Medulla oblongata (tissue), 1 donor: ENCODE measurements around the gene NBDY.

Source experiments
- DNase-seq: peaks from one replicate; pipeline ENCODE4 v3.0.0-alpha.2; 2015; ENCODE audit errors: extremely low spot score

Gene NBDY

DNA sequence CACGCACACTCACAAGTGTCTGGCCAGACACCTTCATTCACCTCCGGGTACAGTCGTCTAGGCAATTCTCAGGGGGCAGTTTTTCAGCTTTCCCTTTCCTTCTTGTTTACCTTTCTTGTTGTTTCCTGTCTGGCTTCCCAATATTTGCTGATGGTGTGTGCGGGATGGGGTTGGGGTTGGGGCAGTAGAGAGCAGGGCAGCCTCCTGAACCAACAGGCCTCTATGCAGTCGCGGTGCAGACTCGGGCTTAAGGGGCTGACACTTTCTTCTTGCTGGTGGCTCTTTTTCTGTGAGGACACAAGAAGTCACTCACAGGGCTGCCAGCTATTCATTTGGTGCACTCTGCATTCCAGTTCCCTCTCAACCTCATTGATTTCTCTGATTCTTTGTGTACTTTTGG, 56.4 kb downstream of the NBDY start:
- DNase-seq = no peak

DNA sequence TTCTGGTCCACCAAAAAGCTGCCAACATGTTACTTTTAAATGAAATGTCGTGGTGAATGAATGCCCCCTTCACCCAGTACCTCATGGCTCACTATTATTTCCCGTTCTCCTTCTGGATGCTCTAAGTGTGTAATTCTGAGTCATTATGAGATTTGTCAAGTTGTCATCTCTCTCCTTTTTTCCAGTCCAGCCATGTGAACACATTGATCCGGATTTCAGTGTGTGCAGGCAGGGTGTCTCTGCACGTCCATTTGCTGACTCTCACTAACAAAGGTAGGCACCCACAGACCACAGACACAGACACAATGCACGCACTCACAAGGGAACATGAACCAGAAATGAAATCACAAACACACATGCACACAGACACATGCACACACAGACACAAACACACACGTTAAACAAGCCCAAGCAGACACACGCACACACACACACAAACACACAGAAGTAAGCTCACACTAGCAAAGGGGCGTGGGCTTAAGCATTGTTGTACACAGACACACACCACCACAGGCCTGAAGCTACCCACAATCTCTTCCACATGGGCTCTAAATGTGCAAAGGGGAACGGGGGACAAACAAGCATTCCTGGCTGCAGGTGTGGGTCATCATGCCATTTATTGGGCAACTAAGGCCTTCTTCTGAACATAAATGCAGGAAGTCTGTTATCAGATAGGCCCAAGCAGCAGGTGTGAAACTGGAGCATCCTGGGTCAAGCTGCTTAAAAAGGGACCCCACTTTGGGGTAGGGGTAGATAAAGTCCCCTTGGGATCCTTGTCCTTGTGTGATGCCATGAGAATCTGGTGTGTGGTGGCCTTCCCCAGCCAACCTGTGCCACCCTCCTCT, 58.1 kb downstream of the NBDY start:
- DNase-seq = no peak

DNA sequence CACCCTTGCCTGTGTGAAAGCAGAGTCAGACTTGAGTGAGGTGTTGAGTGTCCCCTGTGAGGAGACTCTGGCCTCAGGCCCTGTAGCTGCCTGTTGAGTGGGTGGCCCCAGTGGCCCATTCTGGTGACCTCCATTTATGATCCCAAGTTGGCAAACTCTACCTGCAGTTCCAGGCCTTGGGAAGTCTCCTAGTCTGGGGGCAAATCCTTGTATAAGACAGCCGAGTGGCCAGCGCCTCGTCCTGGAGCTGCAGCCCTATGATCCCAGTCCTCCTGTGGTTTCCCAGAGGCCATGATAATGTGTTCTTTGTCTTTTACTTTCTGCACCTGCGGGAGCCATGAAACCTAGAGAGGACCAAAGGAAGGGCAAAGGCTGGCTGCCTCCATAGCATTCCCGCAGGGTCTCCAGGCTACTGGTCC, 58.7 kb downstream of the NBDY start:
- no peak for DNase-seq

DNA sequence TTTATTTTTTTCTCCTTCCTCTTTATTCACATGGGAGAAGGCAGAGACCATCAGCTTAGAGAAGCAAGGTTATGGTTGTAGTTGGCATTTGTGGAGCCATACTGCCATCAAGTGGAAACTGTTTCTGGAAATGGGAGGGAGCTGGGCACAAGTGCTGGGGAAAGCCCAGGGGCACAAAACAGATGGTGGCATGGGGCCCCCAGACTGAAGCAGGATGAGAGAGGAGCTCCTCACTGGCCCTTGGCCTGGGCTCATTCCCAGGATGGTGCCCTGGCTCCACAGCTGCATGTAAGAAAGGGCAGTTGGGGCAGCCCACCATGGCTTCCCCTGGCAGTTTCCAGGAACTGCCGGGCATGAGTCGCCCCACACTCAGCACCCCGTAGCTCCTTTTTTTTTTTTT, 59.2 kb downstream of the NBDY start:
- no peak for DNase-seq

DNA sequence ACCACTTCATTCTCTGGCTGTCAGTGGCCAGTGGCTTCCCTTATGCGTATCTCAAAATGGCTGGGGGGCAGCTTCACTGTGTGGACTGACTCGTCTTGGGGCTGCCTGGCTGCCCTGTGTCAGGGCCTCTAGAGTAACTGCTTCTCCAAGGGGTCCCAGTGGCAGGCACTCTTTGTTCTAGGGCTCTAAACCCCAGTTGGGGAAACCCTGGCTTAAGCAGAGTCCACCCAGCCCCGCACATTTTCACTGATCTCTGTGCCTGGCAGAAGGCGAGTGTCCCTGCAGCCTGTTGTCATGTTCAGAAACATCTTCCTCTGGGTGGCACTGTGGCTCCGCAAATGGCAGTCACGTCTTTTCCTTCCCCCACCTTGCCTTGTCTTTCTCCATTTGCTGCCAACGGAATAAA, 59.7 kb downstream of the NBDY start:
- no peak for DNase-seq

DNA sequence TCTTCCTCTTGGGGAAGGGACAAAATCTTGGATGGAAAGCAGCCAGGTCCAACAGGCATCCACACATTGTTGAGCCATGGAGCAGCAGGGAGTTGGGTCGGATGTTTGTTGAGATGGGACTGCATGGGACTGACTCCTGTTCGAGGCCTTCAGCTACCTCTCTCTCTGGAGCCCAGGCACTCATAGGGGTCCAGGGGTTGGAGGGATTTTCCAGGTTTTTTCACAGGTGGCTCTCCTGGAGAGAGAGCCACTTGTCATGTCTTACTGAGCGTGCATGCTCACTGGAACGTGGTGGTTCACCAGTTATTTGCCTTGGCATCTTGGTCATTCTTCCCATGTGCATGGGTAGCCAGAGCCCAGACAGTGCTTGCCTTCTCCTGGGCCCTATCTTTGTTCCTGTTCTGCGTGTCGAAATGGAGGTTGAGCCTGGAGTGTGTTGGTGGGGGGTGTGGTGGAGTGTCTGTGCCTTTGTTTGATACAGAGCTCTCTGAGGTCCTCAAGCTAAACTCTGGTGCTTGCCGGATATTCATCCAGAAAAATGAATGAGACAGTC, 60.6 kb downstream of the NBDY start:
- DNase-seq = no peak

DNA sequence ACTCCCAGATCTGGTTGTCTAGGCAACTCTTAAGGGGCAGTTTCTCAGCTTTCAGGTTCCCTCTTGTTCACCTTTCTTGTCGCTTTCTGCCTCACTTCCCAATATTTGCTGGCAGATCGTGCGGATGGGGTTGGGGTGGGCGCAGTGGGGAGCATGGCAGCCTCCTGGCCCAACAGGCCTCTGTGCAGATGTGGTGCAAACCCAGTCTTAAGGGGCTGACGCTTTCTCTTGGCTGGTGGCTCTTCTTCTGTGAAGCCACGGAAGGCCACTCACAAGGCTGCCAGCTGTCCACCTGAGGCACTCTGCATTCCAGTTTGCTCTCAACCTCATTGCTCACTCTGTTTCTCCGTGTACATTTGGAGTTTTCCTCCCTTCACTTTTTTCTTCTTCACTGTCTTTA, 61.7 kb downstream of the NBDY start:
- DNase-seq = no peak

DNA sequence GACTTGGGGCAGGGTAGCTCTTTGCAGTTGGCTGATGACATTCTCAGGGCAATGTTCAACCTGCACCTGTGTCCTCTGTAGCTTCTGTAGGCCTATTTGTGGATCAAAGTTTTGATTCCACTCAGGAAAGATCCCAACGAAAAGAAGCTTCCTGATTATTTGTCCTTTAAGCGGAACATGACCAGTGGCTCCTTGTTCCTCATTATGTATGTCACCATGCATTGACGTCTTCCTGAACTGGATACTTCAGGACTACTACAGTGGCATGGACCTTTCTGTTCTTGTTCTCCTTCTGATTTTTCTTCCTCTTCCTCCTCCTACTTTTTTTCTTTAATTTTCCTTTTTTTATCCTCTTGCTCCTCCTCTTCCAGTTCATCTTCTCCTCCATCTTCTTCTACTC, 62.4 kb downstream of the NBDY start:
- no peak for DNase-seq

DNA sequence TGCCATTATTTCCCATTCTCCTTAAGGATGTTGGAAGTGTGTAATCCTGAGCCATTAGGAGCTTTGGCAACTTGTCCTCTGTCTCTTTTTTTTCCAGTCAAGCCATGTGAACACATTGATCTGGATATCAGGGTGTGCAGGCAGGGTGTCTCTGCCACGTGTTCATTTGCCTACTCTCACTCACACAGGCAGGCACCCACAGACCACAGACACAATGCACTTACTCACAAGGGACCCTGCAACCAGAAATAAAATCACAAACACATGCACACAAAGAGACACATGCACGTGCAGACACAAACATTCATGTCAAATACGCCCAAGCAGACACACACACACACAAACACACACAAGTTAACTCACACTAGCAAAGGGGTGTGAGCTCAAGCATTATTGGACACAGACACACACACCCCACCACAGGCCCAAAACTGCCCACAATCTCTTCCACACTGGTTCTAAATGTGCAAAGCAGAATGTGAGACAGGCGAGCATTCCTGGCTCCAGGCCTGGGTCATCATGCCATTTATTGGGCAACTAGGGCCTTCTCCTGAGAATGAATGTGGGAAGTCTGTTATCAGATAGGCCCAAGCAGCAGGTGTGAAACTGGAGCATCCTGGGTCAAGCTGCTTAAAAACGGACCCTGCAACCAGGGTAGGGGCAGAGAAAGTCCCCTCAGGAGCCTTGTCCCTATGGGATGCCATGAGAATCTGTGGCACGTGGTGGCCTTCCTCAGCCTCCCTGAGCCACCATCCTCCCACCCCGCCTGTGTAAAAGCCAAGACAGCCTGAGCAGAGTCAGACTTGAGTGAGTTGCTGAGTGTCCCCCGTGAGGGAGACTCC, 63.4 kb downstream of the NBDY start:
- DNase-seq = no peak

DNA sequence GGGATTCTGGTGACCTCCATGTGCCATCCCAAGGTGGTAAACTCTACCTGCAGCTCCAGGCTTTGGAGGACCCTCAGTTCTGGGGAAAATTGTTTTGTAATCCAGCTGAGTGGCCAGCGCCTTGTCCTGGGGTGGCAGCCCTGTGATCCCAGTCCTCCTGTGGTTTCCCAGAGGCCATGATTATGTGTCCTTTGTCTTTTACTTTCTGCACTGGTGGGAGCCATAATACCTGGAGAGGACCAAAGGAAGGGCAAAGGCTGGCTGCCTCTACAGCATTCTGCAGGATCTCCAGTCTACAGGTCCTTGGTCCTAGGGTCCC, 64.0 kb downstream of the NBDY start:
- DNase-seq = no peak

DNA sequence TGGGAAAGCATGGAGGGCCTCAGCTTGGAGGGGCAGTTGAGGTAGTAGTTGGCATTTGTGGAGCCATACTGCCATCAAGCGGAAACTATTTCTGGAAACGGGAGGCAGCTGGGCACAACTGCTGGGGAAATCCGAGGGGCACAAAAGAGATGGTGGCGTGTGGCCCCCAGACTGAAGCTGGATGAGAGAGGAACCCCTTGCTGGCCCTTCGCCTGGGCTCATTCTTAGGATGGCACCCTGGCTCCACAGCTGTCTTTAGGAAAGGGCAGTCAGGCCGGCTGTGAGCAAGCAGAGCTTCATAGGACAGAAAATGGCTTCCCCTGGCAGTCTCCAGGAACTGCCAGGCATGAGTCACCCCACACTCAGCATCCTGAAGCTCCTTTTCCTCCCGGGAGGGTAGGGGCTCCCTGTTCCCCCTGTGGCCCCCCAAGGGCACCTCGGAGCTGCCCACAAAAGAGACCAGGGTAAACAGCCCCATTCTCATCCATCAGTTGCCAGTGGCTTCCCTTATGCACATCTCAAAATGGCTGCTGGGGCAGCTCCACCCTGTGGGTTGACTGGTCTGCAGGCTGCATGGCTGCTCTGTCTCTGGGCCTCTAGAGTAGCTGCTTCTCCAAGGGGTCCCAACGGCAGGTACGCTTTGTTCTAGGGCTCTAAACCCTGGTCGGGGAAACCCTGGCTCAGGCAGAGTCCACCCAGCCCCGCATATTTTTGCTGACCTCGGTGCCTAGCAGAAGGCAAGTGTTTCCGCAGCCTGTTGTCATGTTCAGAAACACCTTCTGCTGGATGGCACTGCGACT, 64.7 kb downstream of the NBDY start:
- no peak for DNase-seq

DNA sequence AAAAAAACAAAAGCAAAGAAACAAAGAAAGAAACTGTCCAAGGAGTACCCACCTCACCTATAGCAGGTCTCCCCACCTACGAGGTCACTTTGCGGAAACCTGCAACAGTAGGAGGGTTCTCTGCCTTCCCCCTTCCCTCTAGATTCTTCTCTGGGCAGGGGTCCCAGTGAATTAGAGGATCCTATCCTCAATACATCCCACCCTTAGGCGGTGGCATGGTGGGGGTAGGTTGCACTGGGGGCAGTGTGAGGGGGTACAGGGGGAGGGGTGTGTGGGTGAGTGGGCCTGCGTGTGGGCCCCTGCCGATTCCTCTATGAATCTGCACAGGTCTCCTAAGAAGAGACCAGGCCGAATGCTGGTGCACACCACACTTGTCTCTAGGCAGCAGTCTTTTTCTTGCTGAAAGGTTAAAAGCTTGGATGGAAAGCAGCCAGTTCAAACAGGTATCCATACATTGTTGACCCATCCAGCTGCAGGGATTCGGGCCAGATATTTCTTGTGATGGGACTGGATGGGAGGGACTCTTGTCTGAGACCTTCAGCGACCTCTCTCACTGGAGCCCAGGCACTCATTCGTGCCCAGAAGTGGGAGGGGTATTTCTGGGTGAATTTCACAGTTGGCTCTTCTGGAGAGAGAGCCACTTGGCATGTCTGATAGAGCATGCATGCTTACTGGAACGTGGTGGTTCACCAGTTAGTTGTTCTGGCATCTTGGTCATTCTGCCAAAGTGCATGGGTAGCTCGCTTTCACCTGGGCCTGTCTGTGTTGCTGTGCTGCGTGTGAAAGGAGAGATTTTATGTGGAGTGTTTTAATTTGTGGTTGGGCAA, 65.6 kb downstream of the NBDY start:
- DNase-seq = no peak

DNA sequence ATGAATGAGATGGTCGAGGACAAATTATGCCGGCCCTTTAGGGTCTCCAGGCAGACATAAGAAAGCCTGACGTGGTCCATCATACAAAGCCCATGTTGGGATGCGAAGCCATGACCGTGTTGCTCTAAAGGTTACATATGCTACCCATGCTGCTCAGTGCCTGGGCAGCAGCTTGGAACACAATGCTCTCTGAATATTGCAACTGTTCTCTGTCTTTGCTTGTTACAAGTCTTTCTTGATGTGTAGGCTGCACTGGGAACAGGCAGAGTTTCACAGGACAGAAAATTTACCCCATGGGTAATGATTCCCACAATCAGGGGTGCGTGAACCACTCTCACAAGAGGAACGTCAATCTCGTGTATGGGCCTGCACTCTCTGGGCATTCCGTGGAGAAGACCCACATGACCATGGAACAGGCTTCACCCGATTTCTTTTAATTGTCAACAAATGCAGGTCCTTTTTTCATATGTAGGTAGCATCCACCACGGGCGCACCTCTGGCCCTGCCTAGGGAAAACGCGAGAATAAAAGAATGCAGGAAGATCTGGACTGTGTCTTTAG, 66.3 kb downstream of the NBDY start:
- DNase-seq = no peak

DNA sequence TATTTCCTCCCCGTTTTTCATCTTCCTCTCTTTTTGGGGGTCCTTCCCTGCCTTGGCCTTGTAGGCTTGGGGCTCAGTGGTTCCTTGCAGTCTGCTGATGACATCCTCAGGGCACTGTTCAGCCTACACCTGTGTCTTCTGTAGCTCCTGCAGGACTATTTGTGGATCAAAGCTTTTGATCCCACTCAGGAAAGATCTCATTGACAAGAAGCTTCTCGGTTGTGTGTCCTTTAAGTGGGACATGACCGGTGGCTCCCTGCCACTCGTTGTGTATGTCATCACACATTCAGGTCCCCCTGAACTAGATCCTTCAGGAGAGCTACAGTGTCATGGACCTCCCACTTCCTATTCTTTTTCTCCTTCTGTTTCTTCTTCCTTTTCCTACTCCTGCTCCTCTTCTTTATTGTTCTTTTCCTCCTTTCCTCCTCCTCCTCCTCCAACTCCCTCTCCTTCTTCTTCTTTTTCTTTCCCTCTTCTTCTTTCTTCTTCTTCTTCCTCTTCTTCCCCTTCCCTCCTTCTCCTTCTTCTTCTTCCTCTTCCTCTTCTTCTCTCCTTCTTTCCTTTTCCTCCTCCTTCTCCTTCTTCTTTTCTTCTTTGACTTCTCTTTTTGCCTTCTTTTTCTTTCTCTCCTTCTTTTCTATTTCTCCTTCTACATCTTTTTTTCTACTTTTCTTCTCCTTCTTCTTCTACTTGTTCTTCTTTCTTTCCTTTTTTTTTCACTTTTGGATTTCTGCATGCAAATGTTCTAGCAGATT, 67.8 kb downstream of the NBDY start:
- DNase-seq = no peak

DNA sequence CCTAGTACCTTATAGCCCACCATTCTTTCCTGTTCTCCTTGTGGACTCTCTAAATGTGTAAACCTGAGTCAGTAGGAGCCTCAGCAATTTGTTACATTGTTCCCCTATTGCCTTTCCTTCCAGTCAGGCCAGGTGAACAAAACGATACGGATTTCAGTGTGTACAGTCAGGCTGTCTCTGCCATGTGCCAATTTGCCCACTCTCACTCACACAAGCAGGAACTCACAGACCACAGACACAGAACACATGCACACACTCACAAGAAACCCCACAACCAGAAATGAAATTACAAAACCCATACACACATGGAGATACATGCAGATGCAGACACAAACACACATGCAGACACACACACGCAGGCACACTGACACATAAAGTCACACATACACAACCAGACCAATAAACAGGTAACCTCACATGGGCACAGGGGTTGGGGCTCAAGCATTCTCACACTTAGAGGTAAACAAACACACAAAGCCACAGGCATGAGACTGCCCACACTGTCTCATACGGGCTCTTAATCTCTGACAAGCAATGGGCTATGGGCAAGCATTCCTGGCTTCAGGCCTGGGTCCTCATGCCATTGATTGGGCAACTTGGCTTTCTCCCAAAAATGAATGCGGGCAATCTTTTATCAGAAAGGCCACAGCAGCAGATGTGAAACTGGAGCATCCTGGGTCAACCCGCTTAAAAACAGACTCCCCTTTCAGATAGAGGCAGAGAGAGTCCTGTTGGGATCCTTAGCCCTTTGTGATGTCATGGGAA, 68.7 kb downstream of the NBDY start:
- no peak for DNase-seq

DNA sequence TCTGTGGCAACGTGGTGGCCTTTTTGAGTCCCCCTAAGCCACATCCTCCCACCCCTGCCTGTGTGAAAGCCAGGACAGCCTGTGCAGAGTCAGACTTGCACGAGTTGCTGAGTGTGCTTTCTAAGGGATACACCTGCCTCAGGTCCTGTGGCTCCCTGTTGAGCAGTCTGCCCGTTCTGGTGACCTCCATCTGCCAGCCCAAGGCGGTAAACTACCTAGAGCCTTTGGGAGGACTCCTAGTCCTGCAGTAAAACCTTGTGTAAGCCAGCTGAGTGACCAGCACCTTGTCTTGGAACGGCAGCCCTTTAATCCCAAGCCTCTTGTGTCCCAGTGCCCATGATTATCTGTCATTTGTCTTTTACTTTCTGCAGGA, 69.3 kb downstream of the NBDY start:
- no peak for DNase-seq

DNA sequence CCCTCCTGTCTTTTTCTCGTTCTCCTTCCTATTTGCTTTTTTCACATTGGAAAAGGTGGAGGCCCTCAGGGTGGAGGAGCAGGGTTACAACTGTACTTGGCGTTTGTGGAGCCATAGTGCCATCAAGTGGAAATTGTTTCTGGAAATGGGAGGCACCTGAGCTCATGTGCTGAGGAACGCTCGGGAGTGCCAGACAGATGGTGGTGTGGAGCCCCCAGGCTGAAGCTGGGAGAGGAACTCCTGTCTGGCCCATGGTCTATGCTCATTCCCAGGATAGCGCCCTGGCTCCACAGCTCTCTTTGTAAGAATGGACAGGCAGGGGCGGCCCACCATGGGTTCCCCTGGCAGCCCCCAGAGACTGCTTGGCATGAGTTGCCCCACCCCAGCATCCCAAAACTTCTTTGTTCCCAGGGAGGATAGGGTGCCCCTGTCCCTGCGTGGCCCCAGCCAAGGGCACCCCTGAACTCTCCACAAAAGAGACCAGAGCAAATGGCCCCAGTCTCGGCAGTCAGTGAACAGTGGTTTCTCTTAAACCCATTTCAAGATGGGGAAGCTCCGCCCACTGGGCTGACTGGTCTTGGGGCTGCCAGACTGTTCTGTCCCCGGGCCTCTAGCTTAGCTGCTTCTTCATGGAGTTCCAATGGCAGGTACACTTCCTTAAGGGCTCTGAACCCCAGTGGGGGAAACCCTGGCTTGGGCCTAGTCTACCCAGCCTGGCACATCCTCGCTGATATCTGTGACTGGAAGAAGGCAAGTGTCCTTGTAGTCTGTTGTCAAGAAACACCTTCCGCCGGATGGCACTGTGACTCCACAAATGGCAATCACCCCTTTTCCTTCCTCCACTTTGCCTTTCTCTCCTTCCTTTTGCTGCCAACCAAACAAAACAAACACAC, 70.1 kb downstream of the NBDY start:
- DNase-seq = no peak

DNA sequence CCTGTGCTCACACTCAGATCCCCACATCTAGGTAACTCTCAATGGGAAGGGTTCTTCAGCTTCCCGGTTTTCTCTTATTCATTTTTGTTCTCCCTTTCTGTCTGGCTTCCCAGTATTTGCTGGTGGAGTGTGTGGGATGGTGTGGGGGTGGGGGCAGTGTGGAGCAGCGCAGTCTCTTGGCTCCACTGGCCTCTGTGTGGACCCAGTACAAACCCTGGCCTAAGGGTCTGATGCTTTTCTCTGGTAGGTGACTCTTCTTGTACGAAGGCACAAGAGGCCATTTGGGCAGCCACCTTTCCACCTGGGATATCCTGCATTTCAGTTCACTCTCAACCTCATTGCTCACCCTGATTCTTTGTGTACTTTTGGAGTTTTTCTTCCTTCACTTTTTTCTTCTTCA, 71.3 kb downstream of the NBDY start:
- DNase-seq = no peak
